K562 (cell line): ENCODE results near the gene MCTS1. TPM values are rescaled to one million over a fixed set of nuclear protein-coding genes. Genes with fewer than 3 reads are reported as not detected.

Experiments
- CREB3L1 ChIP-seq: fragments of 450-650 bp; IDR thresholded peaks from 2 replicates; pipeline ENCODE4 v1.6.1; 2014; ENCODE audit warnings: low read depth, mild to moderate bottlenecking, moderate library complexity, borderline replicate concordance
- ETV5 ChIP-seq: sonication (generic); formaldehyde crosslinking; IDR thresholded peaks from 2 replicates; pipeline ENCODE4 v1.4.0; 2020; ENCODE audit warnings: low read depth, mild to moderate bottlenecking, missing genetic modification reagents
- HNRNPLL ChIP-seq: fragments of 200-400 bp; formaldehyde crosslinking; IDR thresholded peaks from 2 replicates; pipeline ENCODE4 v1.6.1; 2017; ENCODE audit warnings: low read length, low read depth, mild to moderate bottlenecking; ENCODE audit not compliant: poor library complexity, severe bottlenecking
- JUND ChIP-seq, 2 experiments: IDR thresholded peaks; 2 replicates in 1 of 2; 3 replicates in 1 of 2; pipeline ENCODE4 v1.6.1; 2011; ENCODE audit warnings: borderline replicate concordance in 2 of 2, low read depth in 2 of 2, low read length in 2 of 2, improper control_type of control experiment in 1 of 2, missing biosample characterization in 1 of 2, missing genetic modification characterization in 1 of 2, missing genetic modification reagents in 1 of 2
- MLX ChIP-seq, 2 experiments: fragments of 450-650 bp in 1 of 2; sonication (generic) in 1 of 2; formaldehyde crosslinking; conservative IDR thresholded peaks; 2 replicates each; pipeline versions ENCODE4 v1.4.0 to v1.8.1; 2020 to 2022; ENCODE audit warnings: mild to moderate bottlenecking in 1 of 2, missing genetic modification reagents in 1 of 2
- MTA3 ChIP-seq: fragments of 450-650 bp; formaldehyde crosslinking; IDR thresholded peaks from 2 replicates; pipeline ENCODE4 v1.6.1; 2017; ENCODE audit warnings: mild to moderate bottlenecking, borderline replicate concordance
- NCOA4 ChIP-seq: fragments of 450-650 bp; IDR thresholded peaks from 2 replicates; pipeline ENCODE4 v1.6.1; 2018; ENCODE audit warnings: mild to moderate bottlenecking; ENCODE audit not compliant: partially characterized antibody
- polyA plus RNA-seq, 8 experiments: library from polyadenylated mRNA; depleted of rRNA in 4 of 8; stranded (reverse) in 5 of 8; unstranded in 3 of 8; fragments of >200 nt; fragmentation: Nextera tagmentation in 2 of 8; fragmentation: Illumina TruSeq in 1 of 8; extraction: Ambion mirVana in 2 of 8; extraction: Trizol in 1 of 8; gene quantifications; 2 replicates each; pipeline versions ENCODE4 v1.2.1 to v1.2.3, GENCODE V29; 2011 to 2014; ENCODE audit warnings: inconsistent platforms in 1 of 8, missing spikeins in 1 of 8
- total RNA-seq, 7 experiments: library from RNA; depleted of rRNA in 6 of 7; stranded (reverse); fragments of >200 nt in 6 of 7; fragmentation: Illumina TruSeq in 2 of 7; extraction: Trizol in 2 of 7; gene quantifications; 2 replicates each; pipeline versions ENCODE4 v1.2.1 to v1.2.3, GENCODE V29; 2011 to 2021; ENCODE audit warnings: low replicate concordance in 1 of 7

MCTS1 gene
- total and polyA plus RNA-seq, 9 of the 15 experiments (the other 6 are each of a cell fraction or from before 2014, with no cell fraction given), result 65.3 to 300 (median 152) TPM

GRCh38 chrX:120617996-120618630 is 14.2 kb downstream of the MCTS1 start (continued):
- TF ChIP-seq MLX (CRISPR knock-in tag; conservative IDR thresholded peaks at IDR 0.05) (no peak), CREB3L1 (no peak), JUND (IDR thresholded peaks at IDR 0.05; ENCODE audit: borderline replicate concordance, low read depth, low read length) (no peak), JUND (tag; IDR thresholded peaks at IDR 0.05; ENCODE audit: borderline replicate concordance, low read depth, low read length) (no peak), ETV5 (CRISPR knock-in tag) (no peak), NCOA4 (no peak), MTA3 (no peak), HNRNPLL (no peak)
